MG63 (cell line): ENCODE data around the gene C19orf38. TPM values are rescaled to one million over a fixed set of nuclear protein-coding genes. Genes with fewer than 3 reads are reported as not detected.

Experiments used
- DNase-seq: peaks from one replicate; pipeline ENCODE4 v3.0.0-alpha.2; 2020
- H3K27me3 ChIP-seq: fragments of 250-450 bp; sonication (Bioruptor Pico); 2 replicates; pipeline ENCODE4 v1.5.1; 2020; ENCODE audit warnings: mild to moderate bottlenecking, moderate library complexity
- H3K36me3 ChIP-seq: fragments of 250-450 bp; sonication (Bioruptor Pico); 2 replicates; pipeline ENCODE4 v1.5.1; 2020; ENCODE audit warnings: mild to moderate bottlenecking, moderate library complexity
- H3K4me3 ChIP-seq: fragments of 250-450 bp; sonication (Bioruptor Pico); 2 replicates; pipeline ENCODE4 v1.5.1; 2020; ENCODE audit warnings: mild to moderate bottlenecking, moderate library complexity
- H3K9me3 ChIP-seq: fragments of 250-450 bp; sonication (Bioruptor Pico); 2 replicates; pipeline ENCODE4 v1.5.1; 2020; ENCODE audit warnings: mild to moderate bottlenecking, moderate library complexity
- total RNA-seq: library from RNA; depleted of rRNA; stranded (reverse); fragments of >200 nt; shearing (Covaris generic); gene quantifications from 2 replicates; pipeline ENCODE4 v1.2.3, GENCODE V29; 2014; ENCODE audit warnings: low replicate concordance; rRNA removed

C19orf38 gene
- total RNA-seq, 1 experiment from 2014 or later: 0.30 TPM

DNA sequence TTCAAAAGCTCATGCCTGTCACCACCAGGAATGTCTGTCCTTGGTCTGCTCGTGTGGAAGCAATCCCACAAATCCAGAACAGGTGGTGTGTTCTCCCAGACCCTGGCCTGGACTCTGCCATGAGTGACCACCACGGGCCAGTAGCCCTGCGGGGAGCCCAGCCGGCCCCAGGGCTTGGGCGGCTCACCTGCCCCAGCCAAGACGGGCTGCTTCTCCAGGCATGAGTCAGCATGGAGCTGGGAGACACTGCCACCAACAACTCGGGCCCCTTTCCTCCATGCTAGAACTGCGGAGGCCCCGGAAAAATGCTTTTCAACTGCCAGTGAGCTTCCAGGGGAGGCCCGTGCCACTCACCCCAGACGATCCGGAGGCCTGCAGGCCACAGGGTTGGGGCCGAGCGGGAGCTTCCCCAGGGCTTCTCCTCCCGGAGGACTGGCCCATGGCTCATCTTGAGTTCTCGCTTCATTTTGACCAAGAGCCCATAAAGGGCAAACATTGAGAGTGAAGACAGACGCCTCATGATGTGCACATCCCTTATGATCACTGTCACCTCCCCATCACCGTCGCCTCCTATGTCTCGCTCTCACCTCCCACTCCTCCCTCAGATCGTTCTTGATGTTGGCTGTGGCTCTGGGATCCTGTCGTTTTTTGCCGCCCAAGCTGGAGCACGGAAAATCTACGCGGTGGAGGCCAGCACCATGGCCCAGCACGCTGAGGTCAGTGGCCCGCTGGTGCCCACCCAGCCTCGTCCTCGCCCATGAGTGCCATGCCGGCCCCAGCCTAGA is 63.6 kb downstream of the C19orf38 start:
- peaks cover 67% of the 10 kb centered on the region for H3K36me3 ChIP-seq
- no peak for DNase-seq
- H3K4me3 ChIP-seq: no peak overlapping the region
- H3K27me3 ChIP-seq: no peaks in the 10 kb centered on the region
- H3K9me3 ChIP-seq: no peaks in the 10 kb centered on the region

DNA sequence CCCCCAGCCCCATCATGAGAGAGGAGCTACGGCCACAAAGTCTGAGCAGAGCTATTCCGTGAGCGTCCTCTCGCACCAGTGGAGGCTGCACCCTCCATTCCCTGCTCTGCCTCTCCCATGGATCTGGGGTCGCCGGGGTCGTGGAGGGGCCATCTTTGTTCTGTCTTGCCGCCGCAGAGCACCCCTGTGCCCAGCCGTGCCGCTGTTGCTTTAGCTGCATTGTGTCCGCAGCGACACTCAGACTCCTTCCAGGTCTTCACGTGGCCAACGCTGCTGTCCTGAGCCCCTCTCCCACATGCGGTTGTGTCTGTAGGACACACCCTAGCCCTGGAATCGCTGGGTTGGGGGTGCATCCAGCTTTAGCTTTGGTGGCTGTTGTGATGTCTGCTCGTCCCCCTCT is 64.4 kb downstream of the C19orf38 start:
- H3K9me3 ChIP-seq: no peaks in the 10 kb centered on the region
- H3K27me3 ChIP-seq: no peaks in the 10 kb centered on the region
- peaks cover 72% of the 10 kb centered on the region for H3K36me3 ChIP-seq
- no peak overlapping the region for H3K4me3 ChIP-seq
- DNase-seq: no peak

DNA sequence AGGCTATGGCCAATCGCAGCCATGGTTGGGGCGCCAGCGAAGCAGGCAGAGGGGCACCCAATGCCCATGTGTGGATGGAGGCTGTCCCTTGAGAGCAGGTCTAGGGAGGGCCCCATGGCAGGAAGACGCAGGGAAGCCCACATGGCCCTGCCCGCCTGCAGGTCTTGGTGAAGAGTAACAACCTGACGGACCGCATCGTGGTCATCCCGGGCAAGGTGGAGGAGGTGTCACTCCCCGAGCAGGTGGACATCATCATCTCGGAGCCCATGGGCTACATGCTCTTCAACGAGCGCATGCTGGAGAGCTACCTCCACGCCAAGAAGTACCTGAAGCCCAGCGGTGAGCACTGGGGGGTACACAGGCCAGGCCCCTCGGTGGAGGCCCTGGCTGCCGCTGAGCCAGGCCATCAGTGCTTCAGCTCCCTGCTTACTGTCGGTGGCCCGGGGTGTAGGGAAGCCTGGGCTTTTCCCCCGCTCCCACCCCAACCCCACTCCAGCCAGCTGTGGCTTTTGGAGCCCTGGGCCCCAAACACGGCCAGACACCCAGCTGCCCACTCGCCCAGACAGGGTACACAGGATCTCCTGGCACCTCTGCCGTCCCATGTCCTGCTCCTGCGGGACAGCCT is 65.6 kb downstream of the C19orf38 start:
- Histone ChIP-seq H3K36me3 (peaks cover 68% of the 10 kb centered on the region), H3K4me3 (no peak overlapping the region), H3K27me3 (no peaks in the 10 kb centered on the region), H3K9me3 (no peaks in the 10 kb centered on the region)
- no peak for DNase-seq

DNA sequence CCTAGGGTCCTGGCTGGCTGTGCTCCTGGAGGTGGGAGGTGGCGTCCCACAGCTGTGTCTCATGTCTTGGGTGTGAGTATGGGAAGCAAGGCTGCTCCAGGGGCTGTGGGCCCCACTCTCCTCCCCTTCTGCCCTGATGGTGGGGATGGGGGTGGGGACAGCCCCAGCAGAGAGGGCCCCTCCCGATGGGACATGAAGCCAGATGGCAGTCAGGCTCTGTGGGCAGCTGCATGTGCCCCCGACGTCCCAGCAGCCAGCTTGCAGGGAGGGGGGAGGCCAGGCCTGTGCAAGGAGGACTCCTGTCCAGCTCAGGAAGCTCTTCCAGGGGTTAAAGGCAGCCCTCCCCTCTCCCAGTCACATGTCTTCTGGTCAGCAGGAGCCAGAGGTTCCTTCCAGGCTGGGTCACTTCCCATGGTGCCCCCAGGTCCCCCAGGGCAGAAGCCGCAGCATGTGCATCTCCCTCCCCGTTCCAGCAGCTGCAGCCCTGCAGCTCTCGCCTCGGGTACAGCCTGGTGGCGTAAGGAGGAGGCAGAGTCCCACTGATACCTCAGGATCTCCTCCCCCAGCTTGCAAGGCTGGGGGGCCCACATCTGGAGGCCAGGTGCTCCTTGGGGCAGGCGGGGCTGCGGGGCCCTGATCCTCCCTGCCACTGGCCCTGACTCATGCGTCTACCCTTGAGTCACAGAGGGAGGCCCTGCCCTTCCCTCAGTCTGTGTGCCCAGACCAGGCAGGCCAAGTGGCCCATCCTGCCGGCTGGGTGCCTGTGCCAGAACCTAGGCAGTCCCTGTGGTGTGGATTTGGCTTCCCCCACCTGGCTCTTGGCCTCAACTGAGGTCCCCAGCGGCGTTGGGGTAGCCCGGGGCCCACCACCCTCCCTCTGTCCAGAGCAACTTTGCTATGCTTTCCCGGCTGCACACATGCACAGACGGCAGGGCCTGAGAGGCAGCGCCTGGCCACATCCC is 67.2 kb downstream of the C19orf38 start:
- Histone ChIP-seq H3K36me3 (peaks cover 69% of the 10 kb centered on the region), H3K4me3 (no peak overlapping the region), H3K9me3 (no peaks in the 10 kb centered on the region), H3K27me3 (no peaks in the 10 kb centered on the region)
- peak; percentile 89 for DNase-seq

DNA sequence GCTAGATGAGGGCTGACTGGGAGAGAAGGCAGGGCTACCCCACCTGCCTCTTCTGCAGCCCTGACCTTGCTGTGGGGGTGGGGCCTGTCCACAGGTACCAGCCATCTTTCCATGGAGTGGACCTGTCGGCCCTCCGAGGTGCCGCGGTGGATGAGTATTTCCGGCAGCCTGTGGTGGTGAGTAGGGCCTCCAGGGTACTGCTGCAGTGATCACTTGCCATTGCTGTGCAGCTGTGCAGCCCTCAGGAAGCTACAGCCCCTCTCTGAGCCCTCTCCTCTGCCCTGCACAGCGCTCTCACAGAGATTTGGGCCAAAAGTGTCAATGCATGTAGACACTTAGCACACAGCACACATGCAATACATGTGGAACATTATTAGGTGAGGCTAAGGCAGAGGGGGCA is 68.4 kb downstream of the C19orf38 start:
- Histone ChIP-seq H3K36me3 (peaks cover 71% of the 10 kb centered on the region), H3K27me3 (no peaks in the 10 kb centered on the region)

DNA sequence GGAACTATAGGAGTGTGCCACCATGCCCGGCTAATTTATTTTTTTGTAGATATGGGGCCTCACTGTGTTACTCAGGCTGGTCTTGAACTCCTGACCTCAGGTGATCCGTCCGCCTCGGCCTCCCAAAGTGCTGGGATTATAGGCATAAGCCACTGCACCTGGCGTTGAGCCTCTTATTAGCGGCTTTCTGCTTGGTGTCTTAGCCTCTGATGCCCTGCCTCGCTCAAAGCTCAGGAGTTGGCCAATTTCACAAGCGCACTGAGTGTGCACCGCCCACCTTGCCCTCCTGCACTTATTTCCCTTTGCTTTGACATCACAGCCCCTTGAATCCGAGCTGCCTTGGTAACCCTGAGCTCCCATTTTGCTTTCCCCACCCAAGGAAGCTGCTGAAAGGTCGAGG is 70.1 kb downstream of the C19orf38 start:
- no peaks in the 10 kb centered on the region for H3K9me3 ChIP-seq
- H3K4me3 ChIP-seq: no peak overlapping the region
- peaks cover 76% of the 10 kb centered on the region for H3K36me3 ChIP-seq
- H3K27me3 ChIP-seq: no peaks in the 10 kb centered on the region
- no peak for DNase-seq

More for the DNA sequence above, 68.4 kb downstream of the C19orf38 start:
- Histone ChIP-seq H3K9me3 (no peaks in the 10 kb centered on the region), H3K4me3 (no peak overlapping the region)
- no peak for DNase-seq

Other genes starting within 250 kb of the C19orf38 start
- 0.54 and 3.3 TPM in 2 replicates for gene SLC44A2, start 222.9 kb upstream of the C19orf38 start, total RNA-seq
- 273 and 320 TPM in 2 replicates for gene ILF3, start 194.1 kb upstream of the C19orf38 start, total RNA-seq
- gene QTRT1, start 147.0 kb upstream of the C19orf38 start, total RNA-seq: 95.3 and 97.4 TPM in 2 replicates
- 104 and 116 TPM in 2 replicates for gene DNM2, start 130.3 kb upstream of the C19orf38 start, total RNA-seq
- gene TMED1, start 12.2 kb upstream of the C19orf38 start, total RNA-seq: 112 and 120 TPM in 2 replicates
- 28.9 and 45.7 TPM in 2 replicates for gene CARM1, start 23.1 kb downstream of the C19orf38 start, total RNA-seq
- 74.6 and 82.8 TPM in 2 replicates for gene YIPF2, start 80.2 kb downstream of the C19orf38 start, total RNA-seq
- 29.3 and 39.2 TPM in 2 replicates for gene TIMM29, start 80.4 kb downstream of the C19orf38 start, total RNA-seq
- gene SMARCA4, start 112.6 kb downstream of the C19orf38 start, total RNA-seq: 133 and 134 TPM in 2 replicates
- 23.5 and 32.0 TPM in 2 replicates for gene LDLR, start 241.0 kb downstream of the C19orf38 start, total RNA-seq